DMS 273 (cell line): ENCODE data around the gene SKIL.

Source experiments
- DNase-seq: peaks from one replicate; lab custom pipeline; 2025; ENCODE audit not compliant: unreplicated experiment; lab: John Stamatoyannopoulos, UW

The SKIL gene

GRCh38 chr3:170436697-170437096, 79.2 kb downstream of the SKIL start:
- no peak for DNase-seq

GRCh38 chr3:170437176-170437575, 79.7 kb downstream of the SKIL start:
- DNase-seq: no peak

- no peak for DNase-seq
These were observed 80.3 kb downstream of the SKIL start for GRCh38 chr3:170437696-170438407.

GRCh38 chr3:170438836-170439235, 81.3 kb downstream of the SKIL start:
- DNase-seq: no peak

- DNase-seq: no peak
These were observed 82.8 kb downstream of the SKIL start for GRCh38 chr3:170440344-170440743.

- no peak for DNase-seq
These were observed 83.9 kb downstream of the SKIL start for GRCh38 chr3:170441412-170441811.

GRCh38 chr3:170442947-170443346, 85.4 kb downstream of the SKIL start:
- DNase-seq: peak; percentile 22

- DNase-seq: no peak
These were observed 85.9 kb downstream of the SKIL start for GRCh38 chr3:170443457-170443856.
